Measurements from ENCODE around the gene MFNG.
A peak's percentile ranks its signal among the peaks of the same experiment; 100 is the strongest.
"Not testable (repeated sequence)": the region's sequence is repeated elsewhere in the genome, so short reads cannot be mapped to it uniquely, and the experiment has no call there.

The MFNG gene

GRCh38 chr22:37474447-37475090 is 11.6 kb downstream of the MFNG start:
- DNase-seq (ENCODE audit: low read depth in 2 of 2) = no peak

GRCh38 chr22:37473437-37473946 is 12.7 kb downstream of the MFNG start:
- DNase-seq (ENCODE audit: low read depth in 2 of 2) = no peak

- DNase-seq (ENCODE audit: low read depth in 2 of 2) = peak in 1 of 2 donors; percentile 17
Observed at GRCh38 chr22:37472418-37473006, 13.7 kb downstream of the MFNG start.

GRCh38 chr22:37471727-37472417 is 14.3 kb downstream of the MFNG start:
- no peak for DNase-seq (ENCODE audit: low read depth in 2 of 2)

GRCh38 chr22:37470087-37470445 is 16.1 kb downstream of the MFNG start:
- no peak for DNase-seq (ENCODE audit: low read depth in 2 of 2)

- no peak for DNase-seq (ENCODE audit: low read depth in 2 of 2)
Observed at GRCh38 chr22:37469416-37470086, 16.6 kb downstream of the MFNG start.

- not testable (repeated sequence) for DNase-seq (ENCODE audit: low read depth in 2 of 2)
Observed at GRCh38 chr22:37468201-37468695, 17.9 kb downstream of the MFNG start.

GRCh38 chr22:37467391-37467955 is 18.7 kb downstream of the MFNG start:
- no peak for DNase-seq (ENCODE audit: low read depth in 2 of 2)

- no peak for DNase-seq (ENCODE audit: low read depth in 2 of 2)
Observed at GRCh38 chr22:37464181-37464580, 22.0 kb downstream of the MFNG start.

GRCh38 chr22:37462983-37463382 is 23.2 kb downstream of the MFNG start:
- no peak for DNase-seq (ENCODE audit: low read depth in 2 of 2)

GRCh38 chr22:37462436-37462835 is 23.7 kb downstream of the MFNG start:
- DNase-seq (ENCODE audit: low read depth in 2 of 2) = no peak

GRCh38 chr22:37461961-37462360 is 24.2 kb downstream of the MFNG start:
- DNase-seq (ENCODE audit: low read depth in 2 of 2) = no peak

GRCh38 chr22:37460684-37461083 is 25.5 kb downstream of the MFNG start:
- no peak for DNase-seq (ENCODE audit: low read depth in 2 of 2)

- no peak for DNase-seq (ENCODE audit: low read depth in 2 of 2)
Observed at GRCh38 chr22:37459206-37459605, 27.0 kb downstream of the MFNG start.

- DNase-seq (ENCODE audit: low read depth in 2 of 2) = peak; percentile 58 to 65
Observed at GRCh38 chr22:37457093-37457893, 28.9 kb downstream of the MFNG start.

- DNase-seq (ENCODE audit: low read depth in 2 of 2) = no peak
Observed at GRCh38 chr22:37456346-37456745, 29.8 kb downstream of the MFNG start.

- no peak for DNase-seq (ENCODE audit: low read depth in 2 of 2)
Observed at GRCh38 chr22:37455896-37456295, 30.3 kb downstream of the MFNG start.

GRCh38 chr22:37454857-37455686 is 31.1 kb downstream of the MFNG start:
- DNase-seq (ENCODE audit: low read depth in 2 of 2) = no peak

GRCh38 chr22:37453696-37454095 is 32.5 kb downstream of the MFNG start:
- DNase-seq (ENCODE audit: low read depth in 2 of 2) = no peak

- DNase-seq (ENCODE audit: low read depth in 2 of 2) = no peak
Observed at GRCh38 chr22:37451218-37451617, 35.0 kb downstream of the MFNG start.

All from stimulated activated CD8-positive, alpha-beta memory T cell treated with anti-CD3 and anti-CD28 coated beads, Interleukin-7, amount 100 ng/mL, for 4 hours (primary cell).